Kidney (tissue), 14 donors: ENCODE data around the gene FLNA. TPM values are rescaled to one million over a fixed set of nuclear protein-coding genes. Genes with fewer than 3 reads are reported as not detected.

Experiments
- DNase-seq, 5 donors: peaks; one replicate each; pipeline ENCODE4 v3.0.0-alpha.2; 2013 to 2020
- FAIRE-seq: peaks from 2 replicates; lab custom pipeline; 2012; peaks lifted over from hg19 to GRCh38; lab: Jason Lieb, UNC
- H3K27ac ChIP-seq, 2 donors: one replicate each; pipeline ENCODE4 v1.7.0; 2013; ENCODE audit warnings: low read depth in 2 of 2, low read length in 2 of 2, inconsistent platforms in 1 of 2
- H3K27me3 ChIP-seq: one replicate; pipeline ENCODE4 v1.7.1; 2013; ENCODE audit warnings: low read length, inconsistent platforms; ENCODE audit not compliant: control insufficient read depth, insufficient read depth
- H3K36me3 ChIP-seq, 3 donors: one replicate each; pipeline versions ENCODE4 v1.7.0 to v1.7.1; 2013; ENCODE audit warnings: low read length in 3 of 3, control low read depth in 1 of 3, inconsistent platforms in 1 of 3; ENCODE audit not compliant: insufficient read depth in 3 of 3, control insufficient read depth in 2 of 3
- H3K4me1 ChIP-seq, 3 donors: one replicate each; pipeline versions ENCODE4 v1.7.0 to v1.7.1; 2013; ENCODE audit warnings: low read length in 3 of 3, inconsistent platforms in 1 of 3, low read depth in 1 of 3; ENCODE audit not compliant: control insufficient read depth in 2 of 3, insufficient read depth in 2 of 3
- H3K4me3 ChIP-seq, 3 donors: one replicate each; pipeline versions ENCODE4 v1.7.0 to v1.8.1; 2013; ENCODE audit warnings: low read length in 3 of 3, control low read depth in 1 of 3, inconsistent platforms in 1 of 3
- H3K9ac ChIP-seq, 3 donors: one replicate each; pipeline versions ENCODE4 v1.7.0 to v1.7.1; 2013; ENCODE audit warnings: low read length in 3 of 3, control low read depth in 1 of 3, inconsistent platforms in 1 of 3
- H3K9me3 ChIP-seq, 3 donors: one replicate each; pipeline versions ENCODE4 v1.7.0 to v1.7.1; 2013; ENCODE audit warnings: low read length in 3 of 3, control low read depth in 1 of 3, inconsistent platforms in 1 of 3; ENCODE audit not compliant: control insufficient read depth in 2 of 3, insufficient read depth in 1 of 3
- intact Hi-C: fragments of 100-400 bp; cut with DNase I; formaldehyde crosslinking; loops from one replicate; pipeline ENCODE4 v1.11.1; 2022
- polyA plus RNA-seq: library from polyadenylated mRNA; stranded (reverse); fragments of 350-450 nt; fragmentation: Illumina TruSeq; extraction: RNeasy Lipid Tissue Mini Kit (QIAGEN cat#74804); gene quantifications from one replicate; pipeline ENCODE4 v1.2.3, GENCODE V29; 2014; ENCODE audit warnings: low read depth, low replicate concordance; ENCODE audit not compliant: insufficient read depth
- total RNA-seq: library from RNA; stranded (reverse); fragmentation: NEBNext Ultra II Directional; extraction: Animal tissue kit (Norgen Biotek cat#: 25700); gene quantifications from one replicate; pipeline ENCODE4 v1.2.1, GENCODE V29; 2021
- TF ChIP-seq, protein P1 (sequence below): IDR thresholded peaks from 3 replicates; pipeline ENCODE4 v1.5.1; 2012; ENCODE audit warnings: mild to moderate bottlenecking, moderate library complexity, borderline replicate concordance; ENCODE audit not compliant: insufficient read depth; ENCODE audit errors: extremely low read depth
- donor health status: control.
- donor health status: control.
- donor health status: control.
- donor health status: control.
- donor health status: control.
- donor health status: DM: yes; HTN: yes; CAD: no.
- donor health status: Normal renal cell carcinoma (clear cell type).

The FLNA gene
- total and polyA plus RNA-seq, 2 donors from 2014 or later, result 421 to 1,036 TPM

- Histone ChIP-seq H3K4me3 (peak overlapping the region in 1 of 3 donors; percentile 44), H3K4me1 (peaks cover 0 to 13% (median 0%) of the 10 kb centered on the region in 3 donors), H3K27ac (peak overlapping the region; percentile 37 to 51), H3K9me3 (no peaks in the 10 kb centered on the region), H3K27me3 (no peaks in the 10 kb centered on the region), H3K9ac (no peak overlapping the region), H3K36me3 (peaks cover 0 to 7% (median 0%) of the 10 kb centered on the region in 3 donors)
- FAIRE-seq (no peak), DNase-seq (peak in 3 of 5 donors; percentile 20 to 83 (median 59))
- TF ChIP-seq, protein P1, sequence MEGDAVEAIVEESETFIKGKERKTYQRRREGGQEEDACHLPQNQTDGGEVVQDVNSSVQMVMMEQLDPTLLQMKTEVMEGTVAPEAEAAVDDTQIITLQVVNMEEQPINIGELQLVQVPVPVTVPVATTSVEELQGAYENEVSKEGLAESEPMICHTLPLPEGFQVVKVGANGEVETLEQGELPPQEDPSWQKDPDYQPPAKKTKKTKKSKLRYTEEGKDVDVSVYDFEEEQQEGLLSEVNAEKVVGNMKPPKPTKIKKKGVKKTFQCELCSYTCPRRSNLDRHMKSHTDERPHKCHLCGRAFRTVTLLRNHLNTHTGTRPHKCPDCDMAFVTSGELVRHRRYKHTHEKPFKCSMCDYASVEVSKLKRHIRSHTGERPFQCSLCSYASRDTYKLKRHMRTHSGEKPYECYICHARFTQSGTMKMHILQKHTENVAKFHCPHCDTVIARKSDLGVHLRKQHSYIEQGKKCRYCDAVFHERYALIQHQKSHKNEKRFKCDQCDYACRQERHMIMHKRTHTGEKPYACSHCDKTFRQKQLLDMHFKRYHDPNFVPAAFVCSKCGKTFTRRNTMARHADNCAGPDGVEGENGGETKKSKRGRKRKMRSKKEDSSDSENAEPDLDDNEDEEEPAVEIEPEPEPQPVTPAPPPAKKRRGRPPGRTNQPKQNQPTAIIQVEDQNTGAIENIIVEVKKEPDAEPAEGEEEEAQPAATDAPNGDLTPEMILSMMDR, result no peak
- intact Hi-C loops, result no loop called here
Measured at GRCh38 chrX:154371789-154372300, 2.6 kb downstream of the FLNA start.

DNA sequence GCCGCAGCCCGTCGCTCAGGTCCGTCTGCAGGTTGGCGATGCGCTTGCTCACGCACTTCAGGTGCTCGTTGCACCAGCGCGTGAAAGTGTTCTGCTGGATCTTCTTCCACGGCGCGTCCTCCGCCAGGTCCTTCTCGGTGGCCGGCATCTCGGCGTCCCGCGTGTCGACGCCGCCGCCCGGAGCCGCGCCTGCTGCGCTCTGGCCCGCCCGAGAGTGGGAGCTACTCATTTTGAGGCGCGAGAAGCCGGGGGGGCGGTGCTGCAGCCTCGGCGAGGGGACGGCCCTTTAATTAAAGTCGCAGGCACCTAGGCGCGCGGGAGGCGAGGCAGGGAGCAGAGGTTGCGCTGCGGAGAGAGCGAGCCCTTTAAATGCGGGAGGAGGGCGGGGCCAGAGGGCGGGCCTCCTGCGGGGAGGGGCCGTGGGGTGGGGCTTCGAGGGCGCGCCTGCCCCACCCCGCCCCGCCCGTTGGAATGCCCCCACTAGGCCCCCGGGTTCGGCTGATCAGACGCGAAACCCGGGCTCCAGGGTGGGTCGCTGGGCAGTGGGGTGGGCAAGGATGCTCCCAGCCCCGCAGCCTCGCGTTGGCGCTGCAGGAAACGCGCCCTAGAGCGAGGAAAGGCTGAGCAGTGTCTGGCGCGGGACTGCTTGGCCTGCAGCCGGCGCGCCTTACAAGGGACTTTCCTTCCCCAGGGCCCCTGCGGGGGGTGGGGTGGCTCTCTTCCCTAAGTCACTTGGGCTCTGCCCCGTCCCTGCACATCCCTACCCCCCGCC is 3.2 kb downstream of the FLNA start:
- H3K9me3 ChIP-seq, result no peaks in the 10 kb centered on the region
- peak overlapping the region; percentile 78 to 82 (median 80) for H3K4me3 ChIP-seq
- peak overlapping the region; percentile 65 to 82 for H3K27ac ChIP-seq
- H3K9ac ChIP-seq, result peak overlapping the region; percentile 41 to 69 (median 58)
- TF ChIP-seq, protein P1, result no peak
- intact Hi-C loops, result no loop called here
- DNase-seq, result peak; percentile 94 to 99 (median 95)
- peaks cover 0 to 13% (median 0%) of the 10 kb centered on the region in 3 donors for H3K4me1 ChIP-seq
- FAIRE-seq, result no peak
- no peaks in the 10 kb centered on the region for H3K27me3 ChIP-seq
- peaks cover 0 to 8% (median 0%) of the 10 kb centered on the region in 3 donors for H3K36me3 ChIP-seq

DNA sequence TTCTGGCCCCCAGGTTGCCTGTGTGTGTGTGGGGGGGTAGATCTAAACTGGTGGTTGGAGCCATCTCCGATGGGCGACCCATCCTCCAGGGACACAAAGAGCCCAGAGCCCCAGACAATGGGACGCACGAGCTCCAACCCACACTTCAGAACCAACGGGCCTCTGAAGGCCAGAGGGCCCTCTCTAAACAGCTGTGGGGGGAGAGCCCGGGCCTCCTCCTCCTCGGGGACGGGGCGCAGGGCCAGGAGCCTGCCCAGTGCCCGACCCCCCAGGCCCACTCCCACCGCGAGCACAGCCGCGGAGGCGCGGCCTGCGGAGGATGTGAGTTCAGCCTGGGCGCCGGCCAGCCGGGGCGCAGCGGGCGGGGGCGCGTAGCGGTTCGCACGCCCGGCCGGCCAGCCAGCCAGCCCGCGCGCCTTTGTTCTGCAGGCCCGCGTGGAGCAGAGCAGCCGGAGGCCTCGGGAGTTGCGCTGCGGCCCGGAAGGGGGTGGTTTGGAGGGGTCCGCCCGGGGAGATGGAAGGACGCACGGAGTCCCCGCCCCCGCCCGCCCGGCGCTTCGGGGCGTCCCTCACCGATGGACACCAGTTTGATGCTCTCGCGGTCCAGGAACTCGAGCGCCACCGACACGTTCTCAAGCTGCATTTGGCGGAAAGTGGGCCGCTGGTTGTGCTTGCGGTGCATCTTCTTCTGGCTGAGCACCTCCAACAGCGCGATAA is 4.0 kb downstream of the FLNA start:
- Histone ChIP-seq H3K27me3 (no peaks in the 10 kb centered on the region), H3K36me3 (peaks cover 0 to 8% (median 0%) of the 10 kb centered on the region in 3 donors), H3K4me1 (peaks cover 0 to 13% (median 0%) of the 10 kb centered on the region in 3 donors), H3K27ac (peak overlapping the region; percentile 93 to 94), H3K9me3 (no peaks in the 10 kb centered on the region), H3K4me3 (peak overlapping the region; percentile 78 to 82 (median 81)), H3K9ac (peak overlapping the region; percentile 41 to 89 (median 69))
- intact Hi-C loops, result no loop called here
- DNase-seq (peak in 3 of 5 donors; percentile 32 to 85 (median 55)), FAIRE-seq (no peak)
- TF ChIP-seq, protein P1, result no peak
